Hepatocyte (in vitro differentiated cells): Measurements from ENCODE around the gene SHC3. TPM values are rescaled to one million over a fixed set of nuclear protein-coding genes. Genes with fewer than 3 reads are reported as not detected.

Experiments used
- DNase-seq: peaks from one replicate; pipeline ENCODE4 v3.0.0-alpha.2; 2016; ENCODE audit warnings: low spot score
- H2AFZ ChIP-seq: fragments of 200-600 bp; sonication (generic); 2 replicates; pipeline ENCODE4 v1.6.0; 2016; ENCODE audit warnings: antibody characterized with exemption, mild to moderate bottlenecking
- H3K27ac ChIP-seq: fragments of 200-600 bp; sonication (generic); 2 replicates; pipeline ENCODE4 v1.5.1; 2016; ENCODE audit warnings: mild to moderate bottlenecking
- H3K27me3 ChIP-seq: fragments of 200-600 bp; sonication (generic); 2 replicates; pipeline ENCODE4 v1.6.1; 2016
- H3K36me3 ChIP-seq: fragments of 200-600 bp; sonication (generic); replicated peaks from 2 replicates; pipeline ENCODE4 v1.5.1; 2016; ENCODE audit warnings: low read depth; ENCODE audit not compliant: insufficient read depth
- H3K4me1 ChIP-seq: fragments of 200-600 bp; sonication (generic); 2 replicates; pipeline ENCODE4 v1.5.1; 2016; ENCODE audit warnings: mild to moderate bottlenecking, moderate library complexity; ENCODE audit not compliant: insufficient read depth
- H3K4me2 ChIP-seq: fragments of 200-600 bp; sonication (generic); 2 replicates; pipeline ENCODE4 v1.6.0; 2016
- H3K4me3 ChIP-seq: fragments of 200-600 bp; sonication (generic); 2 replicates; pipeline ENCODE4 v1.5.1; 2016; ENCODE audit warnings: mild to moderate bottlenecking
- H3K79me2 ChIP-seq: fragments of 200-600 bp; sonication (generic); 2 replicates; pipeline ENCODE4 v1.6.0; 2017; ENCODE audit warnings: mild to moderate bottlenecking
- H3K9me2 ChIP-seq: fragments of 200-600 bp; sonication (generic); replicated peaks from 2 replicates; pipeline ENCODE4 v1.6.0; 2017; ENCODE audit warnings: mild to moderate bottlenecking; ENCODE audit not compliant: insufficient read depth
- H3K9me3 ChIP-seq: fragments of 200-600 bp; sonication (generic); 2 replicates; pipeline ENCODE4 v1.5.1; 2016; ENCODE audit warnings: low read depth, mild to moderate bottlenecking
- H4K20me1 ChIP-seq: fragments of 200-600 bp; sonication (generic); 2 replicates; pipeline ENCODE4 v1.6.0; 2016; ENCODE audit warnings: mild to moderate bottlenecking; ENCODE audit not compliant: insufficient read depth, poor library complexity, severe bottlenecking
- CTCF ChIP-seq: fragments of 200-600 bp; sonication (generic); IDR thresholded peaks from 2 replicates; pipeline ENCODE4 v1.5.1; 2016; ENCODE audit warnings: antibody characterized with exemption, mild to moderate bottlenecking; ENCODE audit not compliant: poor library complexity
- EZH2 ChIP-seq: fragments of 200-600 bp; sonication (generic); IDR thresholded peaks from 2 replicates; pipeline ENCODE4 v1.6.1; 2016; ENCODE audit warnings: antibody characterized with exemption, mild to moderate bottlenecking, borderline replicate concordance
- EZH2phosphoT487 ChIP-seq: fragments of 200-600 bp; sonication (generic); IDR thresholded peaks from one replicate; pipeline ENCODE4 v1.6.1; 2018; ENCODE audit warnings: antibody characterized with exemption, mild to moderate bottlenecking, low read depth, moderate library complexity; ENCODE audit not compliant: unreplicated experiment, severe bottlenecking
- WGBS: methylation state at CpG from one replicate; pipeline ENCODE4 v1.1.6; 2016; ENCODE audit warnings: low lambda C conversion rate; ENCODE audit errors: missing lambda C conversion rate; 5-methylcytosine and 5-hydroxymethylcytosine counted together
- polyA plus RNA-seq: library from polyadenylated mRNA; unstranded; fragments of >200 nt; fragmentation: Nextera tagmentation; extraction: Ambion mirVana; gene quantifications from 2 replicates; pipeline ENCODE4 v1.2.1, GENCODE V29; 2016
- total RNA-seq: library from RNA; depleted of rRNA; stranded (reverse); fragments of >200 nt; gene quantifications from 2 replicates; pipeline ENCODE4 v1.2.3, GENCODE V29; 2014

SHC3 gene
- total and polyA plus RNA-seq, 2 experiments from 2014 or later, result 1.5 to 1.8 TPM

GRCh38 chr9:88986776-88987175 is 191.8 kb downstream of the SHC3 start:
- no peak for DNase-seq
- Histone ChIP-seq H3K27ac (no peak overlapping the region), H3K4me2 (no peak overlapping the region), H3K79me2 (peaks cover 3% of the 10 kb centered on the region), H3K9me2 (no peaks in the 10 kb centered on the region), H3K4me1 (peaks cover 17% of the 10 kb centered on the region), H2AFZ (no peak overlapping the region), H3K9me3 (no peaks in the 10 kb centered on the region), H3K36me3 (no peaks in the 10 kb centered on the region), H4K20me1 (no peaks in the 10 kb centered on the region), H3K27me3 (no peaks in the 10 kb centered on the region), H3K4me3 (no peak overlapping the region)
- TF ChIP-seq EZH2, result no peak
- TF ChIP-seq CTCF, result no peak
- no peak for TF ChIP-seq EZH2phosphoT487
- WGBS, result 87% methylated on average over 3 of the region's 3 CpGs

GRCh38 chr9:88985616-88986015 is 193.0 kb downstream of the SHC3 start:
- no peaks in the 10 kb centered on the region for H3K79me2 ChIP-seq
- DNase-seq, result no peak
- no peak for TF ChIP-seq EZH2
- no peak for TF ChIP-seq CTCF
- no peak for TF ChIP-seq EZH2phosphoT487
- peaks cover 16% of the 10 kb centered on the region for H3K4me1 ChIP-seq
- no peak overlapping the region for H3K4me2 ChIP-seq
- 84% methylated on average over 2 of the region's 2 CpGs for WGBS
- H4K20me1 ChIP-seq, result no peaks in the 10 kb centered on the region
- no peaks in the 10 kb centered on the region for H3K9me3 ChIP-seq
- no peaks in the 10 kb centered on the region for H3K27me3 ChIP-seq
- H3K36me3 ChIP-seq, result no peaks in the 10 kb centered on the region
- no peaks in the 10 kb centered on the region for H3K9me2 ChIP-seq
- no peak overlapping the region for H2AFZ ChIP-seq
- H3K4me3 ChIP-seq, result no peak overlapping the region
- H3K27ac ChIP-seq, result no peak overlapping the region

GRCh38 chr9:88984543-88984883 is 194.1 kb downstream of the SHC3 start:
- TF ChIP-seq EZH2phosphoT487, result no peak

GRCh38 chr9:88983865-88984542 is 194.6 kb downstream of the SHC3 start:
- no peak overlapping the region for H3K4me3 ChIP-seq
- H3K4me2 ChIP-seq, result no peak overlapping the region
- DNase-seq, result no peak
- H3K9me2 ChIP-seq, result no peaks in the 10 kb centered on the region
- no peaks in the 10 kb centered on the region for H3K27me3 ChIP-seq
- peaks cover 3% of the 10 kb centered on the region for H3K4me1 ChIP-seq
- 63% methylated on average over 2 of the region's 2 CpGs for WGBS
- H3K27ac ChIP-seq, result no peak overlapping the region
- H3K79me2 ChIP-seq, result no peaks in the 10 kb centered on the region
- no peaks in the 10 kb centered on the region for H3K36me3 ChIP-seq
- no peaks in the 10 kb centered on the region for H4K20me1 ChIP-seq
- no peaks in the 10 kb centered on the region for H3K9me3 ChIP-seq
- no peak overlapping the region for H2AFZ ChIP-seq
- TF ChIP-seq EZH2phosphoT487 (no peak), CTCF (no peak), EZH2 (no peak)

More at GRCh38 chr9:88984543-88984883, 194.1 kb downstream of the SHC3 start:
- DNase-seq, result no peak
- Histone ChIP-seq H2AFZ (no peak overlapping the region), H4K20me1 (no peaks in the 10 kb centered on the region), H3K79me2 (no peaks in the 10 kb centered on the region), H3K27ac (no peak overlapping the region), H3K27me3 (no peaks in the 10 kb centered on the region), H3K4me2 (no peak overlapping the region), H3K9me3 (no peaks in the 10 kb centered on the region), H3K36me3 (no peaks in the 10 kb centered on the region), H3K4me3 (no peak overlapping the region), H3K4me1 (peaks cover 6% of the 10 kb centered on the region), H3K9me2 (no peaks in the 10 kb centered on the region)
- 91% methylated on average over 4 of the region's 4 CpGs for WGBS
